HFFc6 (cell line): Measurements from ENCODE around the gene KNDC1. TPM values are rescaled to one million over a fixed set of nuclear protein-coding genes. Genes with fewer than 3 reads are reported as not detected.

ENCODE experiments used
- DNase-seq: peaks from one replicate; pipeline ENCODE4 v3.0.0-alpha.2; 2018
- H3K27ac Mint-ChIP-seq: 2 replicates; pipeline ENCODE4 v1.8.0; 2020; ENCODE audit warnings: mild to moderate bottlenecking, mixed read lengths
- H3K27me3 Mint-ChIP-seq: 2 replicates; pipeline ENCODE4 v1.8.0; 2021; ENCODE audit warnings: mild to moderate bottlenecking, moderate library complexity, mixed read lengths; ENCODE audit not compliant: insufficient read depth
- H3K36me3 Mint-ChIP-seq: 2 replicates; pipeline ENCODE4 v1.8.0; 2021; ENCODE audit warnings: low read depth, mixed read lengths
- H3K4me1 Mint-ChIP-seq: 2 replicates; pipeline ENCODE4 v1.8.0; 2020; ENCODE audit warnings: low read depth, mixed read lengths
- H3K4me3 Mint-ChIP-seq: 2 replicates; pipeline ENCODE4 v1.8.0; 2020; ENCODE audit warnings: mild to moderate bottlenecking, moderate library complexity, mixed read lengths
- H3K9me3 Mint-ChIP-seq: 2 replicates; pipeline ENCODE4 v1.8.0; 2020; ENCODE audit warnings: mild to moderate bottlenecking, mixed read lengths
- CTCF ChIP-seq: fragments of 200-600 bp; sonication (generic); IDR thresholded peaks from 2 replicates; pipeline ENCODE4 v1.5.0; 2021; ENCODE audit warnings: antibody characterized with exemption, mild to moderate bottlenecking
- total RNA-seq, 6 experiments: library from RNA; stranded (reverse); fragmentation: NEBNext Ultra II Directional; extraction: Animal tissue kit (Norgen Biotek cat#: 25700); gene quantifications; 2 replicates in 1 of 6; 3 replicates in 5 of 6; pipeline ENCODE4 v1.2.3, GENCODE V29; 2021

Gene KNDC1
- total RNA-seq, 6 experiments from 2014 or later: 0.05 to 1.00 (median 0.28) TPM; not detected in 3

GRCh38 chr10:133163889-133164815, 4.1 kb downstream of the KNDC1 start:
- DNase-seq: no peak
- Mint-ChIP-seq H3K4me3 (no peak overlapping the region), H3K27ac (no peak overlapping the region), H3K9me3 (peaks cover 12% of the 10 kb centered on the region), H3K27me3 (peaks cover 9% of the 10 kb centered on the region), H3K36me3 (no peaks in the 10 kb centered on the region), H3K4me1 (no peaks in the 10 kb centered on the region)
- TF ChIP-seq CTCF: no peak

- Mint-ChIP-seq H3K36me3 (no peaks in the 10 kb centered on the region), H3K27me3 (peaks cover 9% of the 10 kb centered on the region), H3K9me3 (peaks cover 18% of the 10 kb centered on the region), H3K4me3 (no peak overlapping the region), H3K27ac (no peak overlapping the region), H3K4me1 (no peaks in the 10 kb centered on the region)
- DNase-seq: no peak
- no peak for TF ChIP-seq CTCF
These were observed 5.0 kb downstream of the KNDC1 start for GRCh38 chr10:133164816-133165555.

DNA sequence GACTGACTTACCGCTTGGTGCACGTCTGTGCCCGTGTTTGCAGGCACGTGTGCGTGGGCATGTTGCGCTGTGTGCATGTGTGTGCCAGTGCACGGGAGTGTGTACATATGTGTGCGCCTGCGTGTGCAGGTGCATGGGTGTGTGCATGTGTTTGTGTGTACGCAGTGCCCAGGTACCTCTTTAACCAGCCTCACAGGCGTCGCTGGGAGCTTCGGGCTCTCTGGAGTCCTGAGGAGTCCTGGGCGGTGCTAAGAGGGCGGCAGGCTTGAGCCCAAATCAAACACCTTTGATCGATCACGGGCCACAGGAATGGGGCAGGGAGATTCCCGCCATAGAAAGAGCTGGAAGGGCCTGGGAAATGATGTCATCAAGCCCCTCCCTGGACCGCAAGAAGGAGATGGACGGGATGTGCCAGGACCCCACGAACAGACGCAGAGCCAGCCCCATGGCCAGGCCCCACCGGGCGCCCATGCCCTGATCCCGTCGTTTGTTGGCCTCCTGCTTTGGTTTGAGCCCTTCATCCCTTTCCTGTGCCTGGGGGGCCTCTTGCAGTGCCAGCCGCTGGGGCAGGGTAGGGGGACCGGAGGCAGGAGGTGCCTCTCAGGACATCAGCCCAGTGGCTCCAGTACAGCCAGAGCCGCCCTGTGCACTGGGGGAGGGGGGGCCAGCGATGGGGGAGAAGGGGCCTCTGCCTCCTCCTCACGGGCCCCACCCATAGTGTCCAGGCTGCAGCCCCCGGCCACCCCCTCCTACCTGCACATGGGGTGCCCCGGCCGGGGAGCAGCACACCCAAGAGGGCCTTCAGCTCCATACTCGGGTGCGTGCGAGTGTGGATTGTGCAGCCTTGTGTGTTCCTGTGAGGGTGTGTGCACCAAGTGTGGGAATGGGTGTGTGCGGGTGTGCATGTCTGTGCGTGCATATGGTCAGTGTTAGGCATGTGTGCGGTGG, 5.8 kb downstream of the KNDC1 start:
- no peak for TF ChIP-seq CTCF
- Mint-ChIP-seq H3K36me3 (no peaks in the 10 kb centered on the region), H3K27me3 (peaks cover 9% of the 10 kb centered on the region), H3K4me1 (no peaks in the 10 kb centered on the region), H3K9me3 (peaks cover 19% of the 10 kb centered on the region), H3K27ac (no peak overlapping the region), H3K4me3 (no peak overlapping the region)
- no peak for DNase-seq

- Mint-ChIP-seq H3K36me3 (no peaks in the 10 kb centered on the region), H3K27ac (no peak overlapping the region)
- no peak for DNase-seq
These were observed 6.4 kb downstream of the KNDC1 start for GRCh38 chr10:133166504-133166827.

More at GRCh38 chr10:133166504-133166827, 6.4 kb downstream of the KNDC1 start:
- no peak for TF ChIP-seq CTCF
- Mint-ChIP-seq H3K27me3 (peaks cover 9% of the 10 kb centered on the region), H3K4me3 (no peak overlapping the region), H3K4me1 (no peaks in the 10 kb centered on the region), H3K9me3 (peaks cover 19% of the 10 kb centered on the region)
